Skeletal muscle satellite cell (primary cell): ENCODE results near the gene CD8B.

ENCODE experiments used
- H3K27me3 ChIP-seq: 2 replicates; pipeline ENCODE4 v1.7.0; 2013; ENCODE audit warnings: low read length; ENCODE audit not compliant: control insufficient read depth, insufficient read depth
- H3K36me3 ChIP-seq: 2 replicates; pipeline ENCODE4 v1.7.0; 2013; ENCODE audit warnings: mild to moderate bottlenecking, control low read depth, low read length; ENCODE audit not compliant: insufficient read depth
- H3K4me1 ChIP-seq: 2 replicates; pipeline ENCODE4 v1.7.0; 2013; ENCODE audit warnings: low read length; ENCODE audit not compliant: control insufficient read depth, insufficient read depth
- H3K4me2 ChIP-seq: 2 replicates; pipeline ENCODE4 v1.7.0; 2013; ENCODE audit warnings: mild to moderate bottlenecking, low read length
- H3K4me3 ChIP-seq: 2 replicates; pipeline ENCODE4 v1.7.0; 2013; ENCODE audit warnings: low read length
- H3K9ac ChIP-seq: 2 replicates; pipeline ENCODE4 v1.7.0; 2013; ENCODE audit warnings: mild to moderate bottlenecking, low read depth, low read length, moderate library complexity
- H3K9me3 ChIP-seq: replicated peaks from 2 replicates; pipeline ENCODE4 v1.7.0; 2013; ENCODE audit warnings: mild to moderate bottlenecking, control low read depth, low read length

The CD8B gene

DNA sequence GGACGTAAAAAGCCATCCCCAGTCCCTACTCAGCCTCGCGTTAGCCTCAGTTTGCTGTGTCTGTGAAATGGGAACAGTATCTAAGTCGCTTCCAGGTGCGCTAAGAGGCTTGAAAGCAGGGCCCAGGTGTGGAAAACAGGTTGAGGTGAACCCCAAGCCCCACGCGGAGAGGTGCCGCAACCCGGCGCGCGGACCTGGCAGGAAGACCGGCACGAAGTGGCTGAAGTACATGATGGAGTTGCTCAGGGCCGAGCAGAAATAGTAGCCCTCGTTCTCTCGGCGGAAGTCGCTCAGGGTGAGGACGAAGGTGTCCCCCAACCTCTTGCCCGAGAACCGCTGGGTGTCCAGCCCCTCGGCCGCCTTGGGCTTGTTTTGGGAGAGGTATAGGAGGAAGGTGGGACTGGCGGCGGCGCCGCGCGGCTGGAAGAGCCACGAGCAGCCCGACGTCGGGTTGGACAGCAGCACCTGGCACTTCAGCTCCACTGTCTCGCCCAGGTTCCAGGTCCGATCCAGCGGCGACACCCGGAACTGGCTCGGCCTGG is 71.5 kb downstream of the CD8B start:
- Histone ChIP-seq H3K4me2 (peak overlapping the region; percentile 24), H3K9me3 (no peaks in the 10 kb centered on the region), H3K36me3 (no peaks in the 10 kb centered on the region), H3K4me3 (no peak overlapping the region), H3K9ac (no peak overlapping the region), H3K4me1 (peaks cover 5% of the 10 kb centered on the region), H3K27me3 (peaks cover 89% of the 10 kb centered on the region)

DNA sequence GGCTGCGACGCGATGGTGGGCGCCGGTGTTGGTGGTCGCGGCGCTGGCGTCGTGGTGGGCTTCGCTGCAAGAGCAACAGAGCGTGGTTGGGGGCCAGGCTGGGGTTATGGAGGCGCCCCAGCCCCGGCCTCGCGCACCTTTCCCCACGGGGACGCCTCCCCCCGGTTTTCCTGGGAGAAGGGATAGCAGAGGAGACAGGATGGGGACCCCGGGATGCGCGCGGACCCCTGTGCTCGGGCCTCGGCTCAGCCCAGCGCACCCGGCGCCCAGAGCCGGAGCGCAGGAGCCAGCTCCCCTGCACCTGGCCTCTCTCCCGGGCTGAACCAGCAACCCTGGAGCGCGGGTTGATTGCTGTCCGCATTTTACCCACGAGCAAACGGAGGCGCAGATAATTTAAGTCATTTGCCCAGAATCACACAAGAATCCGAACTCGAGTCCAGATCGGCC is 72.0 kb downstream of the CD8B start:
- H3K4me1 ChIP-seq: peaks cover 5% of the 10 kb centered on the region
- no peak overlapping the region for H3K9ac ChIP-seq
- no peaks in the 10 kb centered on the region for H3K36me3 ChIP-seq
- H3K27me3 ChIP-seq: peaks cover 84% of the 10 kb centered on the region
- H3K4me2 ChIP-seq: no peak overlapping the region
- no peaks in the 10 kb centered on the region for H3K9me3 ChIP-seq
- H3K4me3 ChIP-seq: no peak overlapping the region

GRCh38 chr2:86788881-86789686 is 72.6 kb downstream of the CD8B start:
- Histone ChIP-seq H3K9ac (no peak overlapping the region), H3K4me1 (peaks cover 5% of the 10 kb centered on the region), H3K4me3 (peak overlapping the region; percentile 11), H3K27me3 (peaks cover 80% of the 10 kb centered on the region), H3K4me2 (peak overlapping the region; percentile 62), H3K36me3 (no peaks in the 10 kb centered on the region), H3K9me3 (no peaks in the 10 kb centered on the region)

DNA sequence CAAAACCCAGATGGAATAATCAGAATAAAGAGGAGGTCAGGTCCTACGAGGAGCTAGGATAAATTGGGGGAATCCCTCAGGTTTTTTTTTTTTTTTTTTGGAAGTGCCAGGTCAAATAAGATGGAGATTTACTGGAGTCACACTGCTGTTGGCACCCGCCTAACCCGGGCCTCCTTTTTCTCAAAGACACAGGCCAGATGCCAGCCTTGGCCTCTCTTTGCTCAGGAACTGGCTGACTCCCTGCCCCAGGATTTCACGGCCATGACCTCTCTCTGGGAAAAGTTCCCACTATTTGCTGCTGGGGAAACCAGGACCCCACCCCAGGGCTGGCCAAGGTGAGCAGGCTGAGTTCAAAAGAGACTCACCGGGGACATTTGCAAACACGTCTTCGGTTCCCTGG is 73.5 kb downstream of the CD8B start:
- Histone ChIP-seq H3K9ac (no peak overlapping the region), H3K27me3 (peaks cover 72% of the 10 kb centered on the region), H3K4me3 (no peak overlapping the region), H3K4me2 (no peak overlapping the region), H3K9me3 (no peaks in the 10 kb centered on the region), H3K4me1 (peaks cover 5% of the 10 kb centered on the region), H3K36me3 (no peaks in the 10 kb centered on the region)

- H3K36me3 ChIP-seq: no peaks in the 10 kb centered on the region
- no peaks in the 10 kb centered on the region for H3K9me3 ChIP-seq
- H3K9ac ChIP-seq: no peak overlapping the region
- H3K4me1 ChIP-seq: peaks cover 5% of the 10 kb centered on the region
- peaks cover 69% of the 10 kb centered on the region for H3K27me3 ChIP-seq
- no peak overlapping the region for H3K4me3 ChIP-seq
- H3K4me2 ChIP-seq: no peak overlapping the region
Observed at GRCh38 chr2:86787736-86788135, 74.0 kb downstream of the CD8B start.

GRCh38 chr2:86786001-86786536 is 75.6 kb downstream of the CD8B start:
- H3K4me3 ChIP-seq: no peak overlapping the region
- peaks cover 5% of the 10 kb centered on the region for H3K4me1 ChIP-seq
- H3K27me3 ChIP-seq: peaks cover 60% of the 10 kb centered on the region

DNA sequence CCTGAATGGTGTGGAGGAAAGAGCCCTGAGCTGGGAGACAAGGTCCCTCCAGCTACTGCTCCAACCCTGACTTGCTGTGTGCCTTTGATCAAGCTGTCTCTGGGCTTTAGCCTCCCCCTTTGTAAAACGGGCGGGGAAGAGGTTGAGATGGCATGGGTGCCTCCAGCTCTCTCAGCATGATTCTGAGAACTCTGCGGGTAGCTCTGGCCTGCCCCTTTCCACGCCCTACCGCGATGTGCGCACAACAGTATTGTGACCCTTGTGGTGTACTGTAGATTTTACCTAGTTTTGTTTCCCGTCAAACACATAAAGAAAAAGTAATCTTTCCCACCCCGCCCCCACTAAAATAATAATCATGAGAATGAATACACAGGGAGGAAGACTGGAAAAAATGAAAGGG is 76.2 kb downstream of the CD8B start:
- Histone ChIP-seq H3K36me3 (no peaks in the 10 kb centered on the region), H3K9ac (no peak overlapping the region), H3K27me3 (peaks cover 55% of the 10 kb centered on the region), H3K4me2 (no peak overlapping the region), H3K4me1 (peaks cover 5% of the 10 kb centered on the region), H3K9me3 (no peaks in the 10 kb centered on the region), H3K4me3 (no peak overlapping the region)

More at GRCh38 chr2:86786001-86786536, 75.6 kb downstream of the CD8B start:
- H3K4me2 ChIP-seq: no peak overlapping the region
- H3K9me3 ChIP-seq: no peaks in the 10 kb centered on the region
- no peak overlapping the region for H3K9ac ChIP-seq
- no peaks in the 10 kb centered on the region for H3K36me3 ChIP-seq

DNA sequence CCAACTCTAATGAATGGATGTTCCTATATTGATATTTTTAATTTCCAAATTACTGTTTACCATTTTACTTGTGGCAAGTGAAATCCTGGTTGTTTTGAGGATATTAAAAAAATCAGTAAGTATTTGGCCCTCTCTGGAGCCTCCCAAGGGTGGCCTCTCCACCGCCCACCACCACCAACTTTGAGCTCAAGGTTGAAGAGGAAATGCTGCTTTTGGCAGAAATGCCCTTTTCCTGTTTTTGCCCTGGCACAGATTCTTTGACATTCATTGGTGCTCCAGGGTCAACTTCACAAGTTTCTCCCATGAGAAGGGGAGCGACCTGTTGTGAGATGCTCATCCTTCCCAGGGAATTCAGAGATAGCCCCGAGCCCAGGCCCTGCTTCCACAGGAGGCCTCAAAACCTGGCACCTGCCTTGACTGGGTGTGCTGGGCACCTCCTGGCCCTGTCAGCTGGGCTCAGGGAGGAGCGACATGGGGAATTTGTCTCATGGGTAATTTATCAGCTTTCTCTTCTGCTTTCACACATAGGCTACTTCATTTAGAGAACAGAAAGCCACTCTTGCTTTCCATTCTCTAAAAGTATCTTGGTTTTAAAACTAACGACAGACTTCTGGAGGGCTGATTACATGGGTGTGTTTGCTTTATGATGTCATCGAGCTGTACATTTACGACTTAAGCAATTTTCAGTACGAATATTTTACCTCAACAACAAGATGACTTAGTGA is 77.9 kb downstream of the CD8B start:
- H3K4me3 ChIP-seq: no peak overlapping the region
- no peaks in the 10 kb centered on the region for H3K36me3 ChIP-seq
- peaks cover 40% of the 10 kb centered on the region for H3K27me3 ChIP-seq
- H3K4me1 ChIP-seq: peaks cover under 1% of the 10 kb centered on the region
- H3K9ac ChIP-seq: no peak overlapping the region
- no peak overlapping the region for H3K4me2 ChIP-seq
- H3K9me3 ChIP-seq: no peaks in the 10 kb centered on the region

DNA sequence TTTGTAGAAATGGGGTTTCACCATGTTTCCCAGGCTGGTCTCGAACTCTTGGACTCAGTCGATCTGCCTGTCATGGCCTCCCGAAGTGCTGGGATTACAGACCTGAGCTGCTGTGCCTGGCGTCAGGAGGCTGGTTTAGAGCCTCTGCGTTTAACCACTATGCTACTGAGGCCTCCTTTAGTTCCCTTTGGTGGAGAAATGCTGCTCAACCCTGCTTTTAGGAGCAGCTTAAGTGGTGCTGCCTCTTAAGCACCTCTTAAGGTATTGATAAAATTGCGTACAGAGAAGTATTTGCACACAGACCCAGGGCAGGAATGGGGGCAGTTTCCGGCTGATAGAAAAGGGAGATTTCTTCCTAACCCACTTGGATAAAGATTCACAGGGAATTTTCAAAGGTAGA is 78.9 kb downstream of the CD8B start:
- Histone ChIP-seq H3K4me1 (no peaks in the 10 kb centered on the region), H3K36me3 (no peaks in the 10 kb centered on the region), H3K4me3 (no peak overlapping the region), H3K9ac (no peak overlapping the region), H3K27me3 (peaks cover 29% of the 10 kb centered on the region), H3K9me3 (no peaks in the 10 kb centered on the region), H3K4me2 (no peak overlapping the region)

- no peak overlapping the region for H3K4me3 ChIP-seq
- no peaks in the 10 kb centered on the region for H3K36me3 ChIP-seq
- peaks cover 21% of the 10 kb centered on the region for H3K27me3 ChIP-seq
- H3K4me2 ChIP-seq: no peak overlapping the region
- no peaks in the 10 kb centered on the region for H3K9me3 ChIP-seq
- no peak overlapping the region for H3K9ac ChIP-seq
- H3K4me1 ChIP-seq: no peaks in the 10 kb centered on the region
Observed at GRCh38 chr2:86781363-86781762, 80.3 kb downstream of the CD8B start.

- Histone ChIP-seq H3K9me3 (no peaks in the 10 kb centered on the region), H3K27me3 (peaks cover 10% of the 10 kb centered on the region)
Observed at GRCh38 chr2:86779971-86780370, 81.7 kb downstream of the CD8B start.

More at GRCh38 chr2:86779971-86780370, 81.7 kb downstream of the CD8B start:
- Histone ChIP-seq H3K9ac (no peak overlapping the region), H3K4me1 (no peaks in the 10 kb centered on the region), H3K4me2 (no peak overlapping the region), H3K4me3 (no peak overlapping the region), H3K36me3 (no peaks in the 10 kb centered on the region)
